ENCODE measurements around the gene EPB41L3. TPM values are rescaled to one million over a fixed set of nuclear protein-coding genes. Genes with fewer than 3 reads are reported as not detected.

EPB41L3 gene
- total and polyA plus RNA-seq, 10 donors = 8.0 to 121 (median 49.1) TPM

GRCh38 chr18:5424903-5425664, 118.7 kb downstream of the EPB41L3 start:
- H3K4me1 ChIP-seq = no peaks in the 10 kb centered on the region
- no peaks in the 10 kb centered on the region for H3K9me3 ChIP-seq
- TF ChIP-seq POLR2AphosphoS5 (IDR thresholded peaks at IDR 0.05) (no peak), POLR2A (IDR thresholded peaks at IDR 0.05) (no peak)
- TF ChIP-seq, protein P1, sequence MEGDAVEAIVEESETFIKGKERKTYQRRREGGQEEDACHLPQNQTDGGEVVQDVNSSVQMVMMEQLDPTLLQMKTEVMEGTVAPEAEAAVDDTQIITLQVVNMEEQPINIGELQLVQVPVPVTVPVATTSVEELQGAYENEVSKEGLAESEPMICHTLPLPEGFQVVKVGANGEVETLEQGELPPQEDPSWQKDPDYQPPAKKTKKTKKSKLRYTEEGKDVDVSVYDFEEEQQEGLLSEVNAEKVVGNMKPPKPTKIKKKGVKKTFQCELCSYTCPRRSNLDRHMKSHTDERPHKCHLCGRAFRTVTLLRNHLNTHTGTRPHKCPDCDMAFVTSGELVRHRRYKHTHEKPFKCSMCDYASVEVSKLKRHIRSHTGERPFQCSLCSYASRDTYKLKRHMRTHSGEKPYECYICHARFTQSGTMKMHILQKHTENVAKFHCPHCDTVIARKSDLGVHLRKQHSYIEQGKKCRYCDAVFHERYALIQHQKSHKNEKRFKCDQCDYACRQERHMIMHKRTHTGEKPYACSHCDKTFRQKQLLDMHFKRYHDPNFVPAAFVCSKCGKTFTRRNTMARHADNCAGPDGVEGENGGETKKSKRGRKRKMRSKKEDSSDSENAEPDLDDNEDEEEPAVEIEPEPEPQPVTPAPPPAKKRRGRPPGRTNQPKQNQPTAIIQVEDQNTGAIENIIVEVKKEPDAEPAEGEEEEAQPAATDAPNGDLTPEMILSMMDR (IDR thresholded peaks at IDR 0.05 in 8 of 11, conservative IDR thresholded peaks at IDR 0.05 in 3 of 11) = peak in 8 of 11 experiments; percentile 8 to 57 (median 30)
- intact Hi-C loops (cut with DNase I; ENCODE audit: low total_unique reads) = no loop called here
- DNase-seq = no peak
- H3K27me3 ChIP-seq (replicated peaks in 1 of 7) = no peaks in the 10 kb centered on the region
- no peak overlapping the region for H3K27ac ChIP-seq
- 57 to 71% (median 64%) methylated on average over 6 of the region's 6 CpGs for WGBS, 5 donors
- H3K4me3 ChIP-seq = no peak overlapping the region
- no peaks in the 10 kb centered on the region for H3K36me3 ChIP-seq

GRCh38 chr18:5422626-5423025, 121.2 kb downstream of the EPB41L3 start:
- intact Hi-C loops (cut with DNase I; ENCODE audit: low total_unique reads) = no loop called here
- no peak overlapping the region for H3K27ac ChIP-seq
- WGBS, 5 donors = 95 to 99% (median 97%) methylated on average over 3 of the region's 3 CpGs
- H3K27me3 ChIP-seq (replicated peaks in 1 of 7) = no peaks in the 10 kb centered on the region
- TF ChIP-seq POLR2AphosphoS5 (IDR thresholded peaks at IDR 0.05) (no peak), POLR2A (IDR thresholded peaks at IDR 0.05) (no peak)
- TF ChIP-seq, protein P1 (IDR thresholded peaks at IDR 0.05 in 8 of 11, conservative IDR thresholded peaks at IDR 0.05 in 3 of 11) = no peak
- no peaks in the 10 kb centered on the region for H3K4me1 ChIP-seq
- no peak overlapping the region for H3K4me3 ChIP-seq
- H3K36me3 ChIP-seq = no peaks in the 10 kb centered on the region
- H3K9me3 ChIP-seq = no peaks in the 10 kb centered on the region
- no peak for DNase-seq

- intact Hi-C loops (cut with DNase I; ENCODE audit: low total_unique reads) = no loop called here
- no peaks in the 10 kb centered on the region for H3K4me1 ChIP-seq
- H3K9me3 ChIP-seq = no peaks in the 10 kb centered on the region
- DNase-seq = no peak
- no peaks in the 10 kb centered on the region for H3K36me3 ChIP-seq
- H3K4me3 ChIP-seq = no peak overlapping the region
- H3K27ac ChIP-seq = peak overlapping the region in 1 of 8 donors; percentile 15
- WGBS, 5 donors = 78 to 96% (median 85%) methylated on average over 5 of the region's 5 CpGs
- H3K27me3 ChIP-seq (replicated peaks in 1 of 7) = no peaks in the 10 kb centered on the region
- no peak for TF ChIP-seq POLR2AphosphoS5 (IDR thresholded peaks at IDR 0.05)
- TF ChIP-seq, protein P1 (IDR thresholded peaks at IDR 0.05 in 8 of 11, conservative IDR thresholded peaks at IDR 0.05 in 3 of 11) = no peak
- no peak for TF ChIP-seq POLR2A (IDR thresholded peaks at IDR 0.05)
These were observed 121.8 kb downstream of the EPB41L3 start for GRCh38 chr18:5421981-5422380.

DNA sequence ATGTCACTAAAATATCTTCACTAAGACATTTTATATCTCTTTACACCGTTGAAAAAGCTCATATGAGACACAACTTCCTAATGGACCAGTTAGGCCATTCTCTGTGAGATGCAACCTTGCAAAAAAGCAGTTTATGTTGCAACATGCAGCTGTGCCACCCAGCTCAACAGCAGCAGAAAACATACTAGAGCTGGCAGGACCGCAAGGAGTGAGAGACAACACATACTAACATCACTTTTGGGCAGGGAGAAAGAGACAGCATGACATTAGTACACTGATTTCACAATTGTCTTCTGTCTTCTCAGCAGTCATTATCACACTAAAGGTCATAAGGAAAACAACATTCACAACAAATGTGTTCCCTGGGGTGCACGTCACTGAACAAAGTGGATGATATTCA, 122.9 kb downstream of the EPB41L3 start:
- no peak for DNase-seq
- H3K27me3 ChIP-seq (replicated peaks in 1 of 7) = no peaks in the 10 kb centered on the region
- H3K9me3 ChIP-seq = no peaks in the 10 kb centered on the region
- H3K4me3 ChIP-seq = no peak overlapping the region
- H3K4me1 ChIP-seq = no peaks in the 10 kb centered on the region
- H3K27ac ChIP-seq = no peak overlapping the region
- H3K36me3 ChIP-seq = no peaks in the 10 kb centered on the region
- no peak for TF ChIP-seq POLR2A (IDR thresholded peaks at IDR 0.05)
- peak in 1 of 3 donors; percentile 72 for TF ChIP-seq POLR2AphosphoS5 (IDR thresholded peaks at IDR 0.05)
- WGBS, 5 donors = 61 to 84% (median 69%) methylated on average over 3 of the region's 3 CpGs
- intact Hi-C loops (cut with DNase I; ENCODE audit: low total_unique reads) = no loop called here

Data from spleen (tissue), 11 donors.